Keratinocyte (primary cell): ENCODE measurements around the gene DMBX1. TPM values are rescaled to one million over a fixed set of nuclear protein-coding genes. Genes with fewer than 3 reads are reported as not detected.

ENCODE experiments used
- DNase-seq: peaks from one replicate; pipeline ENCODE4 v3.0.0-alpha.2; 2011; ENCODE audit warnings: low read depth, missing footprints, low spot score
- FAIRE-seq: peaks from 2 replicates; lab custom pipeline; 2011; peaks lifted over from hg19 to GRCh38; lab: Jason Lieb, UNC
- H2AFZ ChIP-seq: 2 replicates; pipeline ENCODE4 v1.6.0; 2012; ENCODE audit warnings: low read length, control low read depth, inconsistent platforms; ENCODE audit not compliant: control insufficient read depth
- H3K27ac ChIP-seq: 2 replicates; pipeline ENCODE4 v1.5.1; 2011; ENCODE audit warnings: low read length; ENCODE audit not compliant: control insufficient read depth, insufficient read depth
- H3K27me3 ChIP-seq: 3 replicates; pipeline ENCODE4 v1.6.0; 2011; ENCODE audit warnings: low read length; ENCODE audit not compliant: control insufficient read depth, insufficient read depth; ENCODE audit errors: extremely low read depth
- H3K36me3 ChIP-seq, 2 experiments: 2 replicates in 1 of 2; 3 replicates in 1 of 2; pipeline ENCODE4 v1.5.1; 2011; ENCODE audit warnings: low read length in 2 of 2, mild to moderate bottlenecking in 1 of 2; ENCODE audit not compliant: control insufficient read depth in 2 of 2, insufficient read depth in 2 of 2; ENCODE audit errors: extremely low read depth in 1 of 2
- H3K4me1 ChIP-seq: 3 replicates; pipeline ENCODE4 v1.5.1; 2011; ENCODE audit warnings: low read length; ENCODE audit not compliant: control insufficient read depth, insufficient read depth; ENCODE audit errors: extremely low read depth
- H3K4me2 ChIP-seq: 3 replicates; pipeline ENCODE4 v1.6.0; 2011; ENCODE audit warnings: low read depth, low read length; ENCODE audit not compliant: control insufficient read depth, insufficient read depth; ENCODE audit errors: extremely low read depth
- H3K4me3 ChIP-seq, 3 experiments: fragments of 200-600 bp in 1 of 3; sonication (generic) in 1 of 3; 2 replicates in 2 of 3; 3 replicates in 1 of 3; pipeline ENCODE4 v1.5.1; 2011 to 2016; ENCODE audit warnings: low read length in 3 of 3, mild to moderate bottlenecking in 3 of 3, control low read depth in 2 of 3, inconsistent platforms in 1 of 3, low read depth in 1 of 3, mixed read lengths in 1 of 3, mixed run types in 1 of 3, moderate library complexity in 1 of 3; ENCODE audit not compliant: control insufficient read depth in 2 of 3, insufficient read depth in 2 of 3; ENCODE audit errors: extremely low read depth in 1 of 3
- H3K79me2 ChIP-seq: 2 replicates; pipeline ENCODE4 v1.6.0; 2012; ENCODE audit warnings: low read length; ENCODE audit not compliant: control insufficient read depth, insufficient read depth
- H3K9ac ChIP-seq: 3 replicates; pipeline ENCODE4 v1.6.0; 2011; ENCODE audit warnings: low read length; ENCODE audit not compliant: control insufficient read depth, insufficient read depth; ENCODE audit errors: extremely low read depth
- H3K9me1 ChIP-seq: 3 replicates; pipeline ENCODE4 v1.6.0; 2011; ENCODE audit warnings: low read length; ENCODE audit not compliant: control insufficient read depth, insufficient read depth; ENCODE audit errors: extremely low read depth
- H3K9me3 ChIP-seq: 2 replicates; pipeline ENCODE4 v1.5.1; 2012; ENCODE audit warnings: low read depth, low read length; ENCODE audit not compliant: control insufficient read depth
- H4K20me1 ChIP-seq: 3 replicates; pipeline ENCODE4 v1.6.0; 2011; ENCODE audit warnings: low read length; ENCODE audit not compliant: control insufficient read depth, insufficient read depth; ENCODE audit errors: extremely low read depth
- EZH2 ChIP-seq: IDR thresholded peaks from one replicate; pipeline ENCODE4 v1.6.1; 2012; ENCODE audit warnings: inconsistent platforms, mild to moderate bottlenecking, low read length, moderate library complexity
- dilution Hi-C: fragments of 300-500 bp; cut with MboI; formaldehyde crosslinking; loops from one replicate; pipeline ENCODE4 v1.7.0; 2020; ENCODE audit warnings: low sequenced_read_pairs; ENCODE audit not compliant: extremely low pct_ligation_motif_present
- polyA plus RNA-seq, 5 experiments: library from polyadenylated mRNA; depleted of rRNA in 3 of 5; stranded (reverse) in 3 of 5; stranded (forward) in 1 of 5; unstranded in 1 of 5; fragments of >200 nt; gene quantifications; 1 replicate in 1 of 5; 2 replicates in 3 of 5; 3 replicates in 1 of 5; pipeline versions ENCODE4 v1.2.1 to v1.2.3, GENCODE V29; 2011 to 2012; ENCODE audit warnings: missing spikeins in 2 of 5, low read depth in 1 of 5, low replicate concordance in 1 of 5
- TF ChIP-seq, protein P1 (sequence below), 3 experiments: IDR thresholded peaks in 1 of 3; conservative IDR thresholded peaks in 1 of 3; optimal IDR thresholded peaks in 1 of 3; 2 replicates in 2 of 3; 3 replicates in 1 of 3; pipeline versions ENCODE3 to v1.5.1; 2011; ENCODE audit warnings: low read length in 3 of 3, mild to moderate bottlenecking in 3 of 3, moderate library complexity in 2 of 3, control low read depth in 1 of 3, inconsistent platforms in 1 of 3; ENCODE audit not compliant: insufficient read depth in 2 of 3; ENCODE audit errors: extremely low read depth in 1 of 3

Gene DMBX1
- polyA plus RNA-seq, 1 donor (not counting 4 experiments of a cell fraction or from before 2014, with no cell fraction given) = not detected

DNA sequence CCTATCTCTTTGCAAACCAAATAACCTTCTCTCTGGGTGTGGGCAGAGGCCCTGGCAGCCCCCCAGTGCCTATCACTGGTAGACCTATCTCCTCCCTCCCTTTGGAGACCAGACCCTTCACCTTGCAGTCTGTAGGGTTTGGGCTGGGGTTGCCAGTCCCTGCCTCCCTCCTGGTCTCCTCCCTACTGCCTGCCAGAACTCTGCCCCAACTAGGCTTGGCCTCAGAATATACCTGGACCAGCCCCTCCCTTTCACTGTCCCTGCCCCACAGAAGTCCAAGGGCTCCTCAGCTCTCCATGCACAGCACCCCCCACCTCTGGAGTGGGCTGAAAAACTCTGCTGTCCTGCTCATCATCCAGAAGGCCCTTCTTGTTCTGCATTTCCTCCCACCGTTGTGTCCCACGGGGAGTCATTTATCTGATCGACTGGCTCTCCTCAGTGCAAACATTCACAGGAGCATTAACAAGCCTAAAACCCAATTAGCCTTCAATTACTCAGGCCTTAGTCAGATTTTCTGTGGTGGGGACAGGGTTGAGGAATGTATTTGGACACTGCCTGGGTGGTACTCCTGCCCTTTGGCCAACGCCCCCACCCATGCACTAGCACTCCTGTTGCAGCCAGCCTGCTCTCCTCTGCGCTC, 27.7 kb upstream of the DMBX1 start:
- Histone ChIP-seq H3K27ac (no peak overlapping the region), H3K27me3 (peaks cover 53% of the 10 kb centered on the region), H3K36me3 (no peaks in the 10 kb centered on the region), H3K9ac (no peak overlapping the region), H3K9me3 (no peaks in the 10 kb centered on the region), H3K9me1 (no peaks in the 10 kb centered on the region), H3K4me1 (peaks cover 2% of the 10 kb centered on the region), H3K4me3 (no peak overlapping the region), H3K4me2 (no peak overlapping the region), H2AFZ (no peak overlapping the region), H4K20me1 (no peaks in the 10 kb centered on the region), H3K79me2 (no peaks in the 10 kb centered on the region)
- TF ChIP-seq, protein P1, sequence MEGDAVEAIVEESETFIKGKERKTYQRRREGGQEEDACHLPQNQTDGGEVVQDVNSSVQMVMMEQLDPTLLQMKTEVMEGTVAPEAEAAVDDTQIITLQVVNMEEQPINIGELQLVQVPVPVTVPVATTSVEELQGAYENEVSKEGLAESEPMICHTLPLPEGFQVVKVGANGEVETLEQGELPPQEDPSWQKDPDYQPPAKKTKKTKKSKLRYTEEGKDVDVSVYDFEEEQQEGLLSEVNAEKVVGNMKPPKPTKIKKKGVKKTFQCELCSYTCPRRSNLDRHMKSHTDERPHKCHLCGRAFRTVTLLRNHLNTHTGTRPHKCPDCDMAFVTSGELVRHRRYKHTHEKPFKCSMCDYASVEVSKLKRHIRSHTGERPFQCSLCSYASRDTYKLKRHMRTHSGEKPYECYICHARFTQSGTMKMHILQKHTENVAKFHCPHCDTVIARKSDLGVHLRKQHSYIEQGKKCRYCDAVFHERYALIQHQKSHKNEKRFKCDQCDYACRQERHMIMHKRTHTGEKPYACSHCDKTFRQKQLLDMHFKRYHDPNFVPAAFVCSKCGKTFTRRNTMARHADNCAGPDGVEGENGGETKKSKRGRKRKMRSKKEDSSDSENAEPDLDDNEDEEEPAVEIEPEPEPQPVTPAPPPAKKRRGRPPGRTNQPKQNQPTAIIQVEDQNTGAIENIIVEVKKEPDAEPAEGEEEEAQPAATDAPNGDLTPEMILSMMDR (optimal IDR thresholded peaks at IDR 0.05 in 1 of 3, IDR thresholded peaks at IDR 0.05 in 1 of 3, conservative IDR thresholded peaks at IDR 0.05 in 1 of 3; ENCODE audit: extremely low read depth in 1 of 3, insufficient read depth in 2 of 3, low read length in 3 of 3) = no peak
- TF ChIP-seq EZH2 = no peak
- FAIRE-seq = no peak
- no peak for DNase-seq
- dilution Hi-C loops = no loop called here

DNA sequence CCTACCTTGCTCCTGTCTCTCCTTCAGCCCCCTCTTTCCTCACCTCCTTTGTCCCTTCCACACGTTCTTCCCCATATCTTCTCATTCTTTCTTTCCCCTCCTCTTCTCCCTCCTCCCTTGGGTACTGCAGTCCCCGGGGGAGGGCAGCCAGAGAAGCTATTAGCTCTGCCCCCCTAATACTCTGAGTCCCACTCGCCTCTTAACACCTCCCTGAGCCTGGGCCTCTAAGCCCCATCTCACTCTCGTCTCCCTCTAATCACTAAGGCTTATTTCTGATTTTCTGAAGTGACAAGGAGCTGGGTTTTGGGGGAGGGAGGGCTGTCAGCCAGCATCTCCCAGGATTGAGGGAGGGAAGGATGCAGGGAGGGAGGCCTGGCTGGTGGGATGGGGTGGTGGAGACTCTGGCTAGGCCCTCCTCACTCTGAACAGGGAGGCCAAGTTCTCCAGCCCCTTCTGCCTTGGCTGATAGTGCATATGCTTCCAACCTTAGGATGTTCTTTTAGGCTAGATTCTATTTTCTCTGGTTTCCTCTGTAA, 25.6 kb upstream of the DMBX1 start:
- FAIRE-seq (no peak), DNase-seq (no peak)
- H2AFZ ChIP-seq = no peak overlapping the region
- no peak overlapping the region for H3K27ac ChIP-seq
- peaks cover 5% of the 10 kb centered on the region for H3K4me1 ChIP-seq
- peaks cover 61% of the 10 kb centered on the region for H3K27me3 ChIP-seq
- TF ChIP-seq, protein P1 (optimal IDR thresholded peaks at IDR 0.05 in 1 of 3, IDR thresholded peaks at IDR 0.05 in 1 of 3, conservative IDR thresholded peaks at IDR 0.05 in 1 of 3; ENCODE audit: extremely low read depth in 1 of 3, insufficient read depth in 2 of 3, low read length in 3 of 3) = no peak
- no peak for TF ChIP-seq EZH2
- no peaks in the 10 kb centered on the region for H3K9me3 ChIP-seq
- no peaks in the 10 kb centered on the region for H3K36me3 ChIP-seq
- no peak overlapping the region for H3K9ac ChIP-seq
- no peak overlapping the region for H3K4me3 ChIP-seq
- H4K20me1 ChIP-seq = no peaks in the 10 kb centered on the region
- H3K9me1 ChIP-seq = no peaks in the 10 kb centered on the region
- dilution Hi-C loops = no loop called here
- no peaks in the 10 kb centered on the region for H3K79me2 ChIP-seq
- no peak overlapping the region for H3K4me2 ChIP-seq
